MG63 (cell line): ENCODE results near the gene MLH1. TPM values are rescaled to one million over a fixed set of nuclear protein-coding genes. Genes with fewer than 3 reads are reported as not detected.
A peak's percentile ranks its signal among the peaks of the same experiment; 100 is the strongest.
"Not testable (repeated sequence)": the region's sequence is repeated elsewhere in the genome, so short reads cannot be mapped to it uniquely, and the experiment has no call there.

Source experiments
- DNase-seq: peaks from one replicate; pipeline ENCODE4 v3.0.0-alpha.2; 2020
- H3K27me3 ChIP-seq: fragments of 250-450 bp; sonication (Bioruptor Pico); 2 replicates; pipeline ENCODE4 v1.5.1; 2020; ENCODE audit warnings: mild to moderate bottlenecking, moderate library complexity
- H3K36me3 ChIP-seq: fragments of 250-450 bp; sonication (Bioruptor Pico); 2 replicates; pipeline ENCODE4 v1.5.1; 2020; ENCODE audit warnings: mild to moderate bottlenecking, moderate library complexity
- H3K4me3 ChIP-seq: fragments of 250-450 bp; sonication (Bioruptor Pico); 2 replicates; pipeline ENCODE4 v1.5.1; 2020; ENCODE audit warnings: mild to moderate bottlenecking, moderate library complexity
- H3K9me3 ChIP-seq: fragments of 250-450 bp; sonication (Bioruptor Pico); 2 replicates; pipeline ENCODE4 v1.5.1; 2020; ENCODE audit warnings: mild to moderate bottlenecking, moderate library complexity
- total RNA-seq: library from RNA; depleted of rRNA; stranded (reverse); fragments of >200 nt; shearing (Covaris generic); gene quantifications from 2 replicates; pipeline ENCODE4 v1.2.3, GENCODE V29; 2014; ENCODE audit warnings: low replicate concordance; rRNA removed

MLH1 gene
- 37.2 and 41.1 TPM in 2 replicates for total RNA-seq

- no peaks in the 10 kb centered on the region for H3K9me3 ChIP-seq
- H3K4me3 ChIP-seq, result peak within 1 kb of the TSS; percentile 81
- no peaks in the 10 kb centered on the region for H3K27me3 ChIP-seq
- peaks cover 42% of the 10 kb centered on the region for H3K36me3 ChIP-seq
- peak; percentile 88 for DNase-seq
These were observed at the start of gene MLH1 for GRCh38 chr3:36993326-36994283. Gene MLH1, plus strand, starts transcription at chr3:36993518. Its CDS starts 30 bp downstream, at chr3:36993548.

GRCh38 chr3:36943601-36944000 lies 49.7 kb upstream of the MLH1 start:
- no peak overlapping the region for H3K4me3 ChIP-seq
- H3K36me3 ChIP-seq, result no peaks in the 10 kb centered on the region
- no peaks in the 10 kb centered on the region for H3K9me3 ChIP-seq
- no peak for DNase-seq
- H3K27me3 ChIP-seq, result no peaks in the 10 kb centered on the region

- Histone ChIP-seq H3K9me3 (no peaks in the 10 kb centered on the region), H3K27me3 (no peaks in the 10 kb centered on the region)
These were observed 49.2 kb upstream of the MLH1 start for GRCh38 chr3:36944012-36944640.

GRCh38 chr3:36944641-36945270 lies 48.6 kb upstream of the MLH1 start, which contains the start of gene TRANK1:
Gene TRANK1, minus strand, starts transcription at chr3:36945054. Its CDS starts 245 bp downstream, at chr3:36944809.
- H3K36me3 ChIP-seq, result no peaks in the 10 kb centered on the region
- no peaks in the 10 kb centered on the region for H3K9me3 ChIP-seq
- DNase-seq, result peak; percentile 1
- H3K27me3 ChIP-seq, result no peaks in the 10 kb centered on the region
- H3K4me3 ChIP-seq, result peak within 1 kb of the TSS; percentile 17; the same call in 1 of the 2 replicates

More at GRCh38 chr3:36944012-36944640, 49.2 kb upstream of the MLH1 start:
- peak; percentile 19 for DNase-seq
- no peaks in the 10 kb centered on the region for H3K36me3 ChIP-seq
- H3K4me3 ChIP-seq, result peak overlapping the region; percentile 17; the same call in 1 of the 2 replicates

GRCh38 chr3:36945333-36945980 lies 47.9 kb upstream of the MLH1 start:
- Histone ChIP-seq H3K36me3 (no peaks in the 10 kb centered on the region), H3K9me3 (no peaks in the 10 kb centered on the region), H3K4me3 (no peak overlapping the region), H3K27me3 (no peaks in the 10 kb centered on the region)
- no peak for DNase-seq

GRCh38 chr3:36947814-36948213 lies 45.5 kb upstream of the MLH1 start:
- not testable (repeated sequence) for DNase-seq, H3K36me3 ChIP-seq, H3K4me3 ChIP-seq, H3K27me3 ChIP-seq, H3K9me3 ChIP-seq

- Histone ChIP-seq H3K9me3 (no peaks in the 10 kb centered on the region), H3K27me3 (no peaks in the 10 kb centered on the region), H3K36me3 (no peaks in the 10 kb centered on the region), H3K4me3 (no peak overlapping the region)
- DNase-seq, result no peak
These were observed 38.7 kb upstream of the MLH1 start for GRCh38 chr3:36954452-36955134.

GRCh38 chr3:36956155-36956554 lies 37.2 kb upstream of the MLH1 start:
- Histone ChIP-seq H3K9me3 (no peaks in the 10 kb centered on the region), H3K4me3 (no peak overlapping the region), H3K27me3 (no peaks in the 10 kb centered on the region), H3K36me3 (no peaks in the 10 kb centered on the region)
- no peak for DNase-seq

- H3K36me3 ChIP-seq, result no peaks in the 10 kb centered on the region
- no peaks in the 10 kb centered on the region for H3K9me3 ChIP-seq
- DNase-seq, result no peak
- no peaks in the 10 kb centered on the region for H3K27me3 ChIP-seq
- H3K4me3 ChIP-seq, result no peak overlapping the region
These were observed 36.3 kb upstream of the MLH1 start for GRCh38 chr3:36957063-36957462.

GRCh38 chr3:36957862-36958686 lies 35.2 kb upstream of the MLH1 start:
- Histone ChIP-seq H3K27me3 (no peaks in the 10 kb centered on the region), H3K36me3 (no peaks in the 10 kb centered on the region), H3K9me3 (no peaks in the 10 kb centered on the region), H3K4me3 (no peak overlapping the region)
- DNase-seq, result no peak

GRCh38 chr3:36959821-36960220 lies 33.5 kb upstream of the MLH1 start:
- no peaks in the 10 kb centered on the region for H3K9me3 ChIP-seq
- no peaks in the 10 kb centered on the region for H3K36me3 ChIP-seq
- H3K4me3 ChIP-seq, result no peak overlapping the region
- peak; percentile 3 for DNase-seq
- H3K27me3 ChIP-seq, result no peaks in the 10 kb centered on the region

- Histone ChIP-seq H3K4me3 (no peak overlapping the region), H3K36me3 (no peaks in the 10 kb centered on the region), H3K27me3 (no peaks in the 10 kb centered on the region), H3K9me3 (no peaks in the 10 kb centered on the region)
- no peak for DNase-seq
These were observed 32.8 kb upstream of the MLH1 start for GRCh38 chr3:36960502-36960901.

- not testable (repeated sequence) for DNase-seq, H3K36me3 ChIP-seq, H3K27me3 ChIP-seq, H3K9me3 ChIP-seq, H3K4me3 ChIP-seq
These were observed 30.3 kb upstream of the MLH1 start for GRCh38 chr3:36963008-36963407.

- H3K36me3 ChIP-seq, result no peaks in the 10 kb centered on the region
- DNase-seq, result no peak
- H3K27me3 ChIP-seq, result no peaks in the 10 kb centered on the region
- H3K4me3 ChIP-seq, result no peak overlapping the region
- no peaks in the 10 kb centered on the region for H3K9me3 ChIP-seq
These were observed 29.0 kb upstream of the MLH1 start for GRCh38 chr3:36964331-36964730.

- Histone ChIP-seq H3K36me3 (no peaks in the 10 kb centered on the region), H3K9me3 (no peaks in the 10 kb centered on the region), H3K4me3 (no peak overlapping the region), H3K27me3 (no peaks in the 10 kb centered on the region)
- DNase-seq, result no peak
These were observed 28.5 kb upstream of the MLH1 start for GRCh38 chr3:36964817-36965216.
